ENCODE measurements around the gene CLEC4M. TPM values are rescaled to one million over a fixed set of nuclear protein-coding genes. Genes with fewer than 3 reads are reported as not detected.
"Not testable (repeated sequence)": the region's sequence is repeated elsewhere in the genome, so short reads cannot be mapped to it uniquely, and the experiment has no call there.

Gene CLEC4M
- total RNA-seq, 2 donors from 2014 or later, result not detected

GRCh38 chr19:7788178-7788932, 25.3 kb downstream of the CLEC4M start:
- ATAC-seq, result no peak
- peaks cover 29 to 37% of the 10 kb centered on the region in 2 donors for H3K27me3 Mint-ChIP-seq

GRCh38 chr19:7788933-7789323, 25.9 kb downstream of the CLEC4M start:
- Mint-ChIP-seq H3K27ac (no peak overlapping the region), H3K27me3 (peaks cover 23 to 31% of the 10 kb centered on the region in 2 donors), H3K36me3 (peaks cover 4% of the 10 kb centered on the region), H3K4me1 (ENCODE audit: low read depth in 2 of 2) (peaks cover 0 to 6% of the 10 kb centered on the region in 2 donors), H3K9me3 (no peaks in the 10 kb centered on the region), H3K4me3 (no peak overlapping the region)
- no peak for DNase-seq (ENCODE audit: low spot score)
- no peak for ATAC-seq

More at GRCh38 chr19:7788178-7788932, 25.3 kb downstream of the CLEC4M start:
- no peaks in the 10 kb centered on the region for H3K9me3 Mint-ChIP-seq
- peaks cover 0 to 8% of the 10 kb centered on the region in 2 donors for H3K4me1 Mint-ChIP-seq (ENCODE audit: low read depth in 2 of 2)
- H3K36me3 Mint-ChIP-seq, result peaks cover 4% of the 10 kb centered on the region
- no peak overlapping the region for H3K27ac Mint-ChIP-seq
- DNase-seq (ENCODE audit: low spot score), result no peak
- no peak overlapping the region for H3K4me3 Mint-ChIP-seq

DNA sequence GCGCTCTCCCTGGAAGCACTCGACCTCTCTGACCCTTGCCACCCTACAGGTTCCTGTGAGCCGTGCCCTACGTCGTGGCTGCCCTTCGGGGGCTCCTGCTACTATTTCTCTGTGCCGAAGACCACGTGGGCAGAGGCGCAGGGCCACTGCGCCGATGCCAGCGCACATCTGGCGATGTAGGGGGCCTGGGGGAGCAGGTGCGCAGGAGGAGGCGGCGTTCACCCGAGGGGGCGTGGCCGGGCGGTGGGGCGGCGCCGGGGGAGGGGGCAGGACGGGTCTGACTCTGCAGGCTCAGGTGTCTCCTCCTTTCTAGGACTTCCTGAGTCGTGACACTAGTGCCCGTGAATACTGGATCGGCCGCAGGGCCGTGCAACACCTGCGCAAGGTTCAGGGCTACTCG, 26.4 kb downstream of the CLEC4M start:
- Mint-ChIP-seq H3K27ac (no peak overlapping the region), H3K27me3 (peaks cover 18 to 26% of the 10 kb centered on the region in 2 donors), H3K36me3 (peaks cover 4% of the 10 kb centered on the region), H3K4me1 (ENCODE audit: low read depth in 2 of 2) (peaks cover 0 to 4% of the 10 kb centered on the region in 2 donors), H3K4me3 (no peak overlapping the region), H3K9me3 (no peaks in the 10 kb centered on the region)
- DNase-seq (ENCODE audit: low spot score) (no peak), ATAC-seq (no peak)

- peaks cover 0 to 4% of the 10 kb centered on the region in 2 donors for H3K4me1 Mint-ChIP-seq (ENCODE audit: low read depth in 2 of 2)
- no peaks in the 10 kb centered on the region for H3K36me3 Mint-ChIP-seq
- no peaks in the 10 kb centered on the region for H3K9me3 Mint-ChIP-seq
- ATAC-seq, result no peak
- no peak overlapping the region for H3K27ac Mint-ChIP-seq
- no peak overlapping the region for H3K4me3 Mint-ChIP-seq
- peaks cover 17 to 18% of the 10 kb centered on the region in 2 donors for H3K27me3 Mint-ChIP-seq
- DNase-seq (ENCODE audit: low spot score), result no peak
Observed at GRCh38 chr19:7790416-7790815, 27.4 kb downstream of the CLEC4M start.

GRCh38 chr19:7792281-7792680, 29.2 kb downstream of the CLEC4M start:
- peaks cover 13 to 23% of the 10 kb centered on the region in 2 donors for H3K27me3 Mint-ChIP-seq
- no peak for ATAC-seq
- H3K4me1 Mint-ChIP-seq (ENCODE audit: low read depth in 2 of 2), result peaks cover 0 to 2% of the 10 kb centered on the region in 2 donors
- H3K27ac Mint-ChIP-seq, result no peak overlapping the region
- no peaks in the 10 kb centered on the region for H3K36me3 Mint-ChIP-seq
- no peaks in the 10 kb centered on the region for H3K9me3 Mint-ChIP-seq
- H3K4me3 Mint-ChIP-seq, result no peak overlapping the region
- no peak for DNase-seq (ENCODE audit: low spot score)

GRCh38 chr19:7792701-7793100, 29.7 kb downstream of the CLEC4M start:
- H3K27ac Mint-ChIP-seq; H3K4me1 Mint-ChIP-seq (ENCODE audit: low read depth in 2 of 2); H3K36me3 Mint-ChIP-seq; H3K9me3 Mint-ChIP-seq; DNase-seq (ENCODE audit: low spot score); H3K4me3 Mint-ChIP-seq; ATAC-seq: not testable (repeated sequence)
- H3K27me3 Mint-ChIP-seq, result peaks cover 13 to 25% of the 10 kb centered on the region in 2 donors

GRCh38 chr19:7793493-7793892, 30.4 kb downstream of the CLEC4M start:
- no peak for ATAC-seq
- no peak overlapping the region for H3K4me3 Mint-ChIP-seq

GRCh38 chr19:7795555-7796161, 32.6 kb downstream of the CLEC4M start:
- no peak overlapping the region for H3K4me3 Mint-ChIP-seq
- H3K36me3 Mint-ChIP-seq, result no peaks in the 10 kb centered on the region
- no peak for ATAC-seq
- peaks cover 0 to 3% of the 10 kb centered on the region in 2 donors for H3K4me1 Mint-ChIP-seq (ENCODE audit: low read depth in 2 of 2)
- H3K27me3 Mint-ChIP-seq, result peaks cover 14 to 24% of the 10 kb centered on the region in 2 donors
- no peak for DNase-seq (ENCODE audit: low spot score)
- H3K27ac Mint-ChIP-seq, result no peak overlapping the region
- H3K9me3 Mint-ChIP-seq, result no peaks in the 10 kb centered on the region

More at GRCh38 chr19:7793493-7793892, 30.4 kb downstream of the CLEC4M start:
- H3K36me3 Mint-ChIP-seq, result no peaks in the 10 kb centered on the region
- no peak for DNase-seq (ENCODE audit: low spot score)
- H3K27me3 Mint-ChIP-seq, result peaks cover 14 to 25% of the 10 kb centered on the region in 2 donors
- no peaks in the 10 kb centered on the region for H3K9me3 Mint-ChIP-seq
- no peaks in the 10 kb centered on the region for H3K4me1 Mint-ChIP-seq (ENCODE audit: low read depth in 2 of 2)
- no peak overlapping the region for H3K27ac Mint-ChIP-seq

DNA sequence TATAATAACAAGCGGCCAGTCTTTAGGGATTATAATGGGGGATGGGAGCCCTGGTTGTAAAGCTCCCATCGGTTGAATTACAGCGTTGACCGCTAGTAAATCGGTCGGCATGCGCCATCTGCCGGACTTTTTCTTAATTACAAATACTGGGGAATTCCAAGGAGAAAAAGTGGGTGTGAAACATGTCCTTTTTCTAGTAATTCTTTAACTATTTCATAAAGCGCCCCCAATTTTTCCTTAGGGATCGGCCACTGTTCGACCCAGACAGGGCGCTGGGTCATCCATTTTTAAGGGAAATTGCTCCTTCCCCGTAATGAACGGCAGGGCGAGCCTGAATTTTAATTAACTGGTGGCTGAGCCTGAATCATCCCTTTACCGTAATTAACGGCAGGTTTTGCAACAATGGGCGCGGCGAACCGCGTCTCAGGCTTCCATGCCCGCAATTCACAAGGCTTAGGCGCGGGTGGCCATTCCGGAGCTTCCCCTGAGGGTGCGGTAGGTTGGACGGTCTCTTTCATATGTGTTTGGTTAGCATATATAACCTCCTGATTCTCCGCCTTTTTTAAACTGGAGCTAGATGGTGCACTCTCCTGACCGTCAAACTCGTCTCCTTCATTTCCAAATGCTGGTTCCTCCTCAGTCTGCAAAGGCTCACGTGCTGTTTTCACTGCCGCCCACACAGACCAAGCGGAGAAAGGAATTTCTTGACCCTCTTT, 36.8 kb downstream of the CLEC4M start:
- no peak overlapping the region for H3K27ac Mint-ChIP-seq
- no peak overlapping the region for H3K4me3 Mint-ChIP-seq
- H3K4me1 Mint-ChIP-seq (ENCODE audit: low read depth in 2 of 2), result peaks cover 0 to 3% of the 10 kb centered on the region in 2 donors
- peaks cover 22 to 28% of the 10 kb centered on the region in 2 donors for H3K27me3 Mint-ChIP-seq
- no peaks in the 10 kb centered on the region for H3K36me3 Mint-ChIP-seq
- DNase-seq (ENCODE audit: low spot score) (peak; percentile 72), ATAC-seq (peak in 1 of 2 donors; percentile 72)
- H3K9me3 Mint-ChIP-seq, result no peaks in the 10 kb centered on the region

DNA sequence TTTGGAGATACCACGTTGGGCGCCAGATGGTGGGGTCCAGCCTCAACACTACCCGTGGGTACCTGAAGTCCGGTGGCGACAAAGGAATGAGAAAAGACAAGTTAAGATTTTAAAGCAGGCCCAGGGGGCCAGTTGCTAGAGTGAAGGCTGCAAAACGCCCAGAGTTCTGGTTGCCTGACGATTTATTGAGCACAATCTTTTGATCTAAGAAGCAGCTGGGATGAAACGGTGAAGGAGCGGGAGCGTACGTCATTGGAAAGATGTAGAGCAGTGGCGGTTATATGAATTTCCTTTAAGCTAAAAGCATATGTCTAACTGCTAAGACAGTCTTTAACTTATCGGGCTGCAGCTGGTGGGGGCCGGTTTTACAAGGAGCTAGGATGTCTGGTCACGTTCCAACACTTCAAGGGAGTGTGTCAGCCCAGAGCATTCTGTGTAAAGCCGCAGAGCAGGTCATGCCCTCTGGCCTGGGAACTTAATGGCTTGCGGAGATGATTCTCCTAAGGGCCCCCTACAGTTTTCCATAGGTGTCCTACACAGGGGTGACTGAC, 38.1 kb downstream of the CLEC4M start:
- ATAC-seq, result no peak
- Mint-ChIP-seq H3K4me1 (ENCODE audit: low read depth in 2 of 2) (peaks cover 0 to 3% of the 10 kb centered on the region in 2 donors), H3K27me3 (peaks cover 22 to 23% of the 10 kb centered on the region in 2 donors), H3K9me3 (no peaks in the 10 kb centered on the region), H3K27ac (no peak overlapping the region), H3K36me3 (no peaks in the 10 kb centered on the region), H3K4me3 (no peak overlapping the region)
- DNase-seq (ENCODE audit: low spot score), result no peak

DNA sequence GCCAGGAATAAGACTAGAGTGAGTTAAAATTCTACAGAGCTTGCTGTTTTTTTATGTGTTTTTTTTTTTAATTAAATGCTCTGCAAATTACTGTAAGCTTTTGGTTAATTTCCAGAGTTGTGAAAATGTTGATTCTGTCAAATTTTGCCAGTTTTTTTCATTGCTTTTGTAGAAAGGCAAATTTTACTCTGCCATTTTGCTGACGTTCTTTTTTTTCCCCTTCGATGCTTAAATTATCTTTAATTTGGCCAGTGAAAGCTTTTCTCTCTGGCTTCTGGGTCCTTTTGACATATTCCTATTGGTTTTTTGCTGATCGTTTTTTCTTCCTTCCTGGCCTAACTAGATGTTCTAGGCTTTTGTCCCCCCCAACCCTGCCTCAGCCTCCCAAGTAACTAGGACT, 43.2 kb downstream of the CLEC4M start:
- Mint-ChIP-seq H3K9me3 (peaks cover 6% of the 10 kb centered on the region), H3K27me3 (peaks cover 9 to 12% of the 10 kb centered on the region in 2 donors), H3K36me3 (peaks cover 6% of the 10 kb centered on the region), H3K4me1 (ENCODE audit: low read depth in 2 of 2) (peaks cover 9 to 10% of the 10 kb centered on the region in 2 donors), H3K4me3 (no peak overlapping the region), H3K27ac (no peak overlapping the region)
- ATAC-seq (no peak), DNase-seq (ENCODE audit: low spot score) (no peak)

- Mint-ChIP-seq H3K27ac (no peak overlapping the region), H3K4me3 (no peak overlapping the region), H3K27me3 (peaks cover 9 to 12% of the 10 kb centered on the region in 2 donors), H3K9me3 (peaks cover 6% of the 10 kb centered on the region), H3K4me1 (ENCODE audit: low read depth in 2 of 2) (peaks cover 9 to 10% of the 10 kb centered on the region in 2 donors), H3K36me3 (peaks cover 8% of the 10 kb centered on the region)
- DNase-seq (ENCODE audit: low spot score), result no peak
- ATAC-seq, result no peak
Observed at GRCh38 chr19:7806876-7807275, 43.8 kb downstream of the CLEC4M start.

DNA sequence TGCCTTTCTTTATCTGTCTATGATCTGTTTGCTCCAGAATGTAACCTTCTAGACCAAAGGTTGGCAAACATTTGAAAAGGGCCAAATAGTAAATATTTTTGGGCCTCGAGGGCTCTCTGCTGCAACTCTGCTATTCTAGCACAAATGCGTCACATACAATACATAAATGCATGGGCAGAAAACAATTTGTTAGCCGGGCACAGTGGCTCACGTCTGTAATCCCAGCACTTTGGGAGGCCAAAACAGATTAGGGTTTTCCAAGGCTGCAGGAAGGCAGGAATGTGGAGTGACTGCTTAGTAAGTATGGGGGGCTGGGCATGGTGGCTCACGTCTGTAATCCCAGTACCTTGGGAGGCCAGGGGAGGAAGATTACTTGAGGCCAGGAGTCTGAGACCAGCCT, 45.1 kb downstream of the CLEC4M start:
- H3K27ac Mint-ChIP-seq, result no peak overlapping the region
- ATAC-seq (no peak), DNase-seq (ENCODE audit: low spot score) (no peak)
- no peak overlapping the region for H3K4me3 Mint-ChIP-seq
- H3K9me3 Mint-ChIP-seq, result peaks cover 6% of the 10 kb centered on the region
- peaks cover 9 to 10% of the 10 kb centered on the region in 2 donors for H3K4me1 Mint-ChIP-seq (ENCODE audit: low read depth in 2 of 2)
- H3K27me3 Mint-ChIP-seq, result peaks cover 1 to 3% of the 10 kb centered on the region in 2 donors
- H3K36me3 Mint-ChIP-seq, result peaks cover 13% of the 10 kb centered on the region

Data from natural killer cell treated with Interleukin-12 subunit alpha and Interleukin-12 subunit beta and Interleukin-15 and Interleukin-18, amount 100 ng/mL, for 72 hours (primary cell).